Fibroblast of the conjunctiva (primary cell): ENCODE data around the gene VDAC2.

Experiments used
- DNase-seq: peaks from one replicate; pipeline ENCODE4 v3.0.0-alpha.2; 2010; ENCODE audit warnings: low read depth

Gene VDAC2

GRCh38 chr10:75230600-75231038 is 20.0 kb downstream of the VDAC2 start:
- peak; percentile 76 for DNase-seq

- no peak for DNase-seq
Measured at GRCh38 chr10:75231672-75232581, 21.3 kb downstream of the VDAC2 start.

- DNase-seq, result no peak
Measured at GRCh38 chr10:75233444-75234016, 22.9 kb downstream of the VDAC2 start.

- peak; percentile 77 for DNase-seq
Measured at GRCh38 chr10:75234017-75234682, 23.6 kb downstream of the VDAC2 start.

- DNase-seq, result no peak
Measured at GRCh38 chr10:75234683-75235374, 24.2 kb downstream of the VDAC2 start.

GRCh38 chr10:75235375-75236177 is 25.0 kb downstream of the VDAC2 start, which contains the start of gene COMTD1:
COMTD1 (minus strand) TSS chr10:75235957; CDS start chr10:75235928, 29 bp downstream.
- DNase-seq, result peak; percentile 77

- DNase-seq, result no peak
Measured at GRCh38 chr10:75236178-75236825, 25.7 kb downstream of the VDAC2 start.

- no peak for DNase-seq
Measured at GRCh38 chr10:75238182-75239095, 27.8 kb downstream of the VDAC2 start.

GRCh38 chr10:75239096-75239790 is 28.6 kb downstream of the VDAC2 start:
- no peak for DNase-seq

- DNase-seq, result no peak
Measured at GRCh38 chr10:75240329-75241076, 29.9 kb downstream of the VDAC2 start.

GRCh38 chr10:75243426-75243825 is 32.8 kb downstream of the VDAC2 start:
- no peak for DNase-seq

GRCh38 chr10:75244487-75245353 is 34.1 kb downstream of the VDAC2 start:
- no peak for DNase-seq

- DNase-seq, result no peak
Measured at GRCh38 chr10:75245354-75246250, 35.0 kb downstream of the VDAC2 start.

- no peak for DNase-seq
Measured at GRCh38 chr10:75246506-75246905, 35.9 kb downstream of the VDAC2 start.

GRCh38 chr10:75247797-75248196 is 37.2 kb downstream of the VDAC2 start:
- DNase-seq, result no peak

- no peak for DNase-seq
Measured at GRCh38 chr10:75250934-75251333, 40.3 kb downstream of the VDAC2 start.
